NCI-H774 (cell line): ENCODE measurements around the gene SH3BP2.

Source experiments
- DNase-seq: peaks from one replicate; lab custom pipeline; 2025; lab: John Stamatoyannopoulos, UW

Gene SH3BP2

DNA sequence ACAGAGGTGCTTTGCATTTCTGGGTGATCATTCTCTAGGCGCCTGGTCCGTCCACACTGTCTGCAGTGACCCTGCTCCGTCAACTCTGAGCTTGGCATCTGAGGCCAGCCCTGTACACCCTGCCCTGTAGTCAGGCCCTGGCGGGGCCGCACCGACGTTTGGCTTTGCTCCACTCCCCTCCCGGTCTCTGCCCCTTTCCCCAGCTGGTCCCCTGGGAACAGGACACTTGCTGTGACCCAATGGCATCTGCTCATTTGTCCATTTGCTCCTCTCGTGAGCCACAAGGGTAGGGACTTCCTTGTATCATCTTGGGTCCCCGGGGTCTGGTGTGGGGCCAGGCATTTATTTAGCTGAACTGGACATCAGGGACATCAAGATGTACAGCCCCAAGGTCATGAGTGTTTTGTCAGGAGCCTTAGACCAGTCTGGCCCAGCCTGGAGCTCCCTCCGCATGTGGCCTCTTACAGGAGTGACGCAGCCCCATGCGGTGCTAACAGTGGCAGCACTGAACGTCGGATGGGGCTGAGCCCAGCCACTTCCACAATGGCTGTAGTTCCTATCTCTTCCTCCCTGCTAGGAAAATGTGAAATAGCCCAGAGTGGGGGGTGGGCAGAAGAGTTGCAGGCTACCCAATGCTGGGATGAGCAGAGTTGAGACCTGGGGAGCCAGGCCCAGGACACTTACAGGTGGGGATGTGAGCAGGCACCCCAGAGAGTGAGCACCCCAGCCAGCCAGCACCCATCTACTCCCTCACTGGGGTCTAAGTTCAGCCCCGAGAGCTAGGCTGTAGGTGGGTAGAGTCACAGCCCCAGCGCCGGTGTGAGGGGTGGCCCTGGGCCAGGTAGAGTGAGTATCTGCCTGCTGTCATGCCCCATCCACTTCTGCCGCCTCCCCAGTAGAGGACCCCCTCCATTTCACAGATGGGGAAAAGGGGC, 2.0 kb upstream of the SH3BP2 start:
- DNase-seq, result no peak

- DNase-seq, result no peak
Measured at GRCh38 chr4:2791518-2792395, 1.1 kb upstream of the SH3BP2 start.

DNA sequence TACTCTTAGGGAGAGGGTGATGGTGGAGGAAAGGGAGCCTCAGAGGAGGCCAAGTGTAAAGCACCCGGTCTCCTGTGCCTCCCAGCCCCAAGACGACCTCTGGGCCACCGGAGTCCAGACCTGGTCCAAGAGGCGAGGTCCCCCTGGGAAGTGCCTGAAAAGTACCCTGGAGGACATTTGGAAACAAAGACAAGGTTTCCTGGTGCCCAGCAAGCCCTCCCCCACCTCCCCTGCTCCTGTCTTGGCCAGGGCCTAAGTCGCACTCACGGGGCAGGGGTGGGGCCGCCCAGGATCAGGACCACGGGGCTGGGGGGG, 532 bp upstream of the SH3BP2 start:
- DNase-seq, result no peak

DNA sequence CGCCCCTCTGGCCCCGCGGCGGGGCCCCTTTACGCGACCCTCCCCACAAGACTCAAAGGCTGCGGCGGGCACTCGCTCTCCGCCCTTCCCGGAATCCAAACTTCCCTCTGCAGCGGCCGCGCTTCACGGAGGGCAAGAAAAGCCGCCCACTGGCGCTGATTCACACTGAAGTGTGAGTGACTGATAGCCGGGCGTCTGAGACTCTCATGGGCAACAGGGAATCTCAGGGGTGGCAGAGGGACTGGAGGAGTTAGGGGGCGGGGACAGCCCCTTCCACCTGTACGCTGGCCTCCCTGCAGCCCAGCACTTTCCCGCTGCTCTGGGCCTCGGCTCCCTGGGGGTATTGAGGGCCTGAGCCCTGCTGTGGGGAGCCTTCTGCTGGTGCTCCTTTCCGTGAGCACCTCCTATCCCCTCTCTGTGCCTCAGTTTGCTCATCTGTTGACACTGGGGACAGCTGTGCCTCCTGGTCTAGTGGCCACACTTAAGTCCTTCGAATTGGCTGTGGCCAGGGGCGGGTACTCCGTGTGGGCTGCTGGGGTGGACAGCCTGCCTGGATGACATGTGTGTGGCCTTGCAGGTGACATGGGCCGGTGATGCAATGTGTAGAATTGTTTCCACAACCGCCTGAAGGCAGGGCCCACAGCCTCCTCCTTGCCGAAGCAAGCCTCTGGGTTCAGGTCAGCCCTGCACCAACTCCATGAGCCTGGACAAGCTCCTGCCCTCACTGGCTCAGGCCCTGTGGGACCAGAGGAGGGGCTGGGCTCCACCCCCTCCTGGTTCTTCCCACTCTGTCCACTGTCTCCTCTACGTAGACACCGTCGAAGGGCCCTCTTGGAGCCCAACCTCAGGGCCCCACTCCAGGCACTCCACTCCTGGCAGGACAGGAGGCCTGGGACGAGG, 951 bp downstream of the SH3BP2 start:
- DNase-seq, result no peak

DNA sequence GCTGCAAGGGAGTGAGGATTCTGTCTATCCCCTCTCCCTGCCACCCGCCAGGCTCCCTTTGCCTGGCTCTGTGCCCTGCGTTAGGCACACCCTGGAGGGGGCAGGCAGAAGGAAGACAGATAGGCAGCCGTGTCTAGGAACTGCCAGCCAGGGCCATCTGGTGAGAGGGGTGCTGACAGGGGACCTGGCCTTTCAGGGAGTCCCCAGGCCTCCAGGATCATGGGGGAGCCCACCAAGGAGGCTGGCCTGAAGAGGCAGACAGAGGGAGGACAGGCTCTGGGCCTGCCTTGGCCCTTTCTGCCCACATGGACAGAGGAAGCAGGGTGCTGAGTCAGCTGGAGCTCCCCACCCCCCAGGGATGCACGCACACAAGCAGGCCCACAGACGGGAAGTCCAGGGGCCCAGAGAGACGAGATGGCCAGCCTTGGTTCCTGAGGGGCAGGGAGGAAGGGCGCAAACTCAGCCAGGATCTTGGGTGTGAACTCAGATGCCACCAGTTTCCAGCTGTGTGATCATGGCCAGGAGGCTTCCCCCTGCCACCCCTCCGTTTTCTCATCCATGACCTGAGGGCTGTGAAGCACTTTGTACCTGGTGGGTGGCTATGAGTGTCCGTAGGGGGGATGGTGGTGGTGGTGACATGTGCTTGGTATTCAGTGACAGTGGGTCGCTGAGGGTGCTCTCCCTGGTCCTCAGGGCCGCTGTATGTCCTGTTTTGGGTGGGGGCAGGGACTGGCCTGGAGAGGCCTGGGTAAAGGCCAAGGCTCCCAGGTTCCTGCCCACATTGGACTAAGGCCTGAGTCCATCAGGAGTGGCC, 1.8 kb downstream of the SH3BP2 start:
- DNase-seq, result no peak

- no peak for DNase-seq
Measured at GRCh38 chr4:2795300-2795892, 2.5 kb downstream of the SH3BP2 start.

DNA sequence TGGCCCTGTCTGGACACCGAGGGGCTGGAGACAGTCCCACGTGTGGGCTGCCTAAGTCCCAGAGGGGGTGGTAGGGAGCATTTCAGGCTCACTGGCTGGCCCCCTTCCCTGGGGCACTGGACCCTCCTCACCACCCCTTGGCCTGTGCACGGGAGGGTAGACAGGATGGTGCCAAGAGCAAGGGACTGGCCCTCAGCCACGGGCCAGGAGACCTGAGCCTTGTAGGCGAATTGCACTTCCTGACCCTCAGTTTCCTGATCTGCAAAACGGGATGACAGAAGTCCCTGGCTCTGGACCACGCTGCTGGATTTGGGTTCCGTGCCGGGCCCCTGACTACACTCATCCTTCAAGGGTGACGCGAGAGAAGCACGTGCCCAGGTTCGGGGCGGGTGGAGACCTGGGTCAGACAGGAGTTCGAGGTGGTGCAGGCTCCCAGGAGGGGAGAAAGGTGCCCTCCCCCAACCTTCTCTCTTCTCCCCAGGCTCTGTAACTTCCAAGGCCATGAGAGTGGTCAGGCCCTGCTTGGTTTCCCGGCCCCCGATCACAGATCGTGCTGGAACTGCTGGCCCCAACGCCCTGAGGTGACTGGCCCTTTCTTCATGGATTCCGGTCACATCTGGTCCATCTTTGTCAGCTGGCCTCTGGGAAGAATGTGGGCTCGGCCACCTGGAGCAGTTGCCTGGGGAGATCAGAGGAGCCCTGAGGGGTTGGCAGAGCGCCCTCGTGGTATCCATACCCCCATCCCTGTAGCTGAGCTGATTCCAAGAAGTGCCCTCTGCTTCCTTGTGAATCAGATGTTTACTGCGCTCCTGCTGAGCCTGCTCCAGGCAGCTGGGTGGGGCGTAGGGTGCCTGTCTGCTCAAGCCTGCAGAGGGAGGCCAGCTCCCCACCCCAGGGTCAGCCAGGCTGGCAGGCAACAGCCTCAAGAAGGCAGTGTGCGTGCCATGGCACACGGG, 3.3 kb downstream of the SH3BP2 start:
- DNase-seq, result no peak

DNA sequence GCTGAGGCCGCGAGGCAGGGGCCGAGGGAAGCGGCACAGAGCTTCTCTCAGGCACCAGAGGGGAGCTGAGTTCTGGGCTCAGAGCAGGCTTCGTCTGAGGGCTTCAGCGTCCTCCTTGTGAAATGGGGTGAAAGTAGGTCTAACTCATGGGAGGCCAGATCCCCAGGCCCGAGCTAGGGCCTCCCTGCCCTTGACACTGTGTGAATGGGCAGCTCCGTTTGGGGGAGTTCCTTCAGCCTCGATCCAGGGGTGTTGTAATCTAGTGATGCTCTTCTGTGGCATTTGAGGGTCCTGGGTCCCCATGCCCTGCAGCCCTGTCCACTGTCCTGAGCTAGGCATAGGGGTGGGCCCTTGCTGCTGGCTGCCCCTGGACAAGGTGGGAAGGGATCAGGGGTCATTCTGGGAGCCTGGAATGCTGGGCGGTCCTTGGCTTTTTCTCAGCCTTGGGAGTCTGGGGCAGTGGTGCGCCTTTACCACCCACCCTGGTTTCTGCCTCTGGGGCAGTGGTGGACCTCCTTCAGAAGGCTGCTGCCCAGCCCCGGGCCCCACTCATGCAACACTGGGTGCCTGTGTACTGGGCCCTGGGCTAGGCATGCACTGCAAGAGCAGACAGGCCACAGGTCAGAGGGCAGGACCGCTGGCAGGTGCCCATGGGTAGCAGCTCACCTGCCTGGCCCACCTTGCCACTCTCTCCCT, 4.1 kb downstream of the SH3BP2 start:
- no peak for DNase-seq

- no peak for DNase-seq
Measured at GRCh38 chr4:2797545-2798305, 4.8 kb downstream of the SH3BP2 start.

DNA sequence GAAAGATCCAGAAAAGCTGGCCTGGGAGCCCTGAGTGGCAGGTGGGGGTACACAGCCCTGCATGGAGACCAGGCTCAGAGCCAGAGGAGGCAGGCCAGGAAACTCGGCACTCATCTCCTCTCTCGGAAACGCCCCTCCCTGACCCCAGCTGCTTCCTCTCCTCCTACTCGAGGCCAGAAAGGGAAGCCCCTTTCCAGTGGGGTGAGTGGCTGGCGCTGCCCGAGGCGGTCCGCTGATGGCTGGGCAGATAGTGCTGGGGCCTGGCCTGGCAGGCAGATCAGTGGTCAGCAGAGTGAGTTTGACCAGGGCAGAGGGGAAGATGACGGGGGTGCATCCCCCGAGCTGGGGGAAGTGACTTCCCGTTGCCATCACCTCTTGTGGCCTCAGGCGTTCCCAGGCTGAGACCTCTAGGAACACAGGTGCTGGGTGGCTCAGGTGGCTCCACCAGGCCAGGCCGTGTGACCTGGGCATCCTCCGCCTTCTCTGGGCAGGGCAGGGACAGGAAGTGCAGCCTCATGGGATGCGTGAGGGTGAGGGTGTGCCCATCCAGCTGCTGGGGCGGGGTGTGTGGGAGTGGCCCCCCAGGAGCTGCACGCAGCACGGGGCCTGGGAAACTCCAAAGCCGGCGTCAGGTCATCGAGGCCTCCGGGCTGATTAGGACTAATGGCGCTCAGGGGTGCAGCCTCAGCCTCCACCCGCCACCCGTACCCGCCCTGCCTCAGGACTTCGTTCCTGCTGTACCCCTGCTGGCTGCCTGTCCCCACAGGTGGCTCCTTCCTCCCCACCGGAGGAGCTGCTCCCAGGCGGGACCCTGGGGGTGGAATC, 5.7 kb downstream of the SH3BP2 start:
- DNase-seq, result no peak

DNA sequence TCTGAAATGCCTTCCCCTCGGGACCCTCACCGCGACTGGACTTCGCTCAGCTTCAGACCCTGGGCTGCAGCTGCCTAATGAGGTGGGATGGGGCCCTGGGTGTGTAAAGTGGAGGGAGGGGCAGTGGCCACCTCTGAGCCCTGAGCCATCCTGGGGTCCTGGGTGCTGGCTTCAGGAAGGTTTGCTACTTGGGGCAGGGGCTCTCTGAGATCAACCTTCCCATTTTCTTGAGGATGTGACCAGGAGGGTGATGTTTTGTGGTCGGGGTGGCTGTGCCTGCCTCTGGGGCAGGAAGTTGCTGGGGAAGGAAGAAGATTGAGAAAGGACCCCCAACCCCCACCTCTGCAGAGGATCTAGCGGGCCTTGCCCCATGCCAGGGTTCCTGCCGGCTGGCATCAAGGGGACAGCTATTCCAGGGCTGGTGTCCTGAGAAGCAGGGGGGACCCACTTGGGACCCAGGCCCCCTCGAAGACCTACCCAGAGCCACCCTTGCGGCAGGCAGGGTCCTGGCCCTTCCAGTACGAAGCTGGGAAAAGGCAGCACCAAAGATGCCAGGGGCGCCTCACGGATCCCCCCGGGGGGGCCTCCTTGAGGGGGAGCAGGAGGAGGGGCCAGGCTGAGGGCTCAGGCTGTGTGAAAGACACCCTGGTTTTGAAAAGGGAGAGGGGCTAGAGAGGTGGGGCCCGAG, 6.5 kb downstream of the SH3BP2 start:
- no peak for DNase-seq

DNA sequence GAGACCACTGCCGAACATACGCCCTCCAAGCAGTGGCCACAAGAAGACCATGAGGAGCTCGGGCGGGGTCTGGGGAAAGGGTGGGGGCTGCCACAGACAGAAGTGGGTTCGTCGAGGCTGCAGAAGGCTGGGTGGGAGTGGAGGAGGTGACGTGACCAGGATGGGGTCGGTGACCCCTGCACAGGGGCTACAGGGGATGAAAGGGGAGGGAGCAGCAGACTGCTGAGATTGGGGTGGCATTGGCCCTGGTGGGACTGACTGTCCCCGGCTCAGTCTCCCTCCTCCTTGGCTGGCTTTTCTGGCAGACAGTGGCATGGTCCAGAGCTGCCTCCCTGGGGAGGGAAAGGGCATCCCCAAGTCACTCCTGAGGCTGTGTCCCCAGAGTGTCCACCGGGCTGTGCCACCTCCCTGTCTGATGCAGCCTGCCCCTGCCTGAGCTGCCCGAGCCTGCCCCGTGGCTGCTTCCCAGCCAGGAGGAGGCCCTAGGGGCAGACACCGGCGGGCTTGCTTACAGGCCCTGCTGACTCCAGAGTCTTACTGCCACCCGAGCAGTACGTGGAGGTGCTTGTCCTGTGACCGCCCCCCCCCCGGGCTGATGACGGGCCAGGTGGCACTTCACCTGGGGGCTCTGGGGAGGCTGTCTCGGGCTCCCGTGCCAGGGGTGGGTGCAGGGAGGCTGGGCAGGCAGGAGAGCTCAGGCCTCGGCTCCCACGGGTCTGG, 7.2 kb downstream of the SH3BP2 start:
- no peak for DNase-seq

DNA sequence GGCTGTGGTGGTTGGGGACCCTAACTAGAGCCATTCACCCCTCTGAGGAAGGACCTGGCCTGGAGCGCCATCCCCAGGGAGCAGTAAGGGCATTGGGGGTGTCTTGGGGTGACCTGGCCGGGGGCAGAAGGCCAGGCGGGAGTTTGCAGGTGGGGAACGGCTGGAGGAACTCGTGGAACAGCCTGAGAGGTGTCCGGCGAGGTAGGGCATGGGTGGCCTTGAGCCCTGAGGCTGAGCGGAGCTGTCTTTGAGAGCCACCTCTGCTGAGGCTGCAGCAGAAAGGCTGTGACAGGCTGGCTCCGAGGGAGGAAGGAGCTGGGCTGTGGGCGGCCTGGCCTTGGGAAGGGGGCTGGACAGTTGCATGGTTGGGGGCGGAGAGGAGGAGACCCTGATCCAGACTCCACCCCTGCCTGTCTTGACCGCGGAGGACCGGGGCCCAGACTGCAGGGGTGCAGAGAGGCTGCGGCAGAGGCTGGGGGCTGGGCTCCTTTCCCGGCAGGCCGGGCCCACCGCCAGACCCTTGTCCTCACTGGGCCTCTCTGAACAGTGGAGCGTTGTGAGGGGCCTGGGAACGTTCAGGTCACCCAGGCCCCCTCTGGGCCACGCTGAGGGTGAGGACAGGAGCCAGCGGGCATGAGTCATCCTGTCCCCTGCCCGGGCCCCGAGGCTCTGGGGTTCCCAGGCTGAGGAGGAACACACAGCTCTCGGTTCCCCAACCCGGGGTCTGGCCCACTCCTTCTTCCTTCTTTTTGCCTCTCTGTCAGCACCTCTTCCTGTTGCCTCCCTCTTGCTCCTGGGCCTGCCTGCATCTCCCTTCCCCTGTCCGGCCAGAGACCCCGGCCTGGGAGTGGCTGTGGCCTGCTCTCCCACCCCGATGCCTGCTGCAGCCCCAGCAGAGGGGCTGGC, 8.1 kb downstream of the SH3BP2 start:
- DNase-seq, result no peak

GRCh38 chr4:2802618-2803531, 10.0 kb downstream of the SH3BP2 start:
- no peak for DNase-seq
